OCI-LY7 (cell line): ENCODE data around the gene CCDC81.

Experiments
- EZH2phosphoT487 ChIP-seq: fragments of 200-600 bp; sonication (generic); IDR thresholded peaks from 2 replicates; pipeline ENCODE4 v1.6.1; 2018; ENCODE audit warnings: low read depth, borderline replicate concordance, mild to moderate bottlenecking, mixed run types, antibody characterized with exemption, low read length, moderate library complexity, mixed read lengths
- TF ChIP-seq, protein P1 (sequence below): fragments of 200-600 bp; sonication (generic); conservative IDR thresholded peaks from 2 replicates; pipeline ENCODE4 v1.5.1; 2014; ENCODE audit warnings: mild to moderate bottlenecking, antibody characterized with exemption, low read length, moderate library complexity, mixed read lengths

DNA sequence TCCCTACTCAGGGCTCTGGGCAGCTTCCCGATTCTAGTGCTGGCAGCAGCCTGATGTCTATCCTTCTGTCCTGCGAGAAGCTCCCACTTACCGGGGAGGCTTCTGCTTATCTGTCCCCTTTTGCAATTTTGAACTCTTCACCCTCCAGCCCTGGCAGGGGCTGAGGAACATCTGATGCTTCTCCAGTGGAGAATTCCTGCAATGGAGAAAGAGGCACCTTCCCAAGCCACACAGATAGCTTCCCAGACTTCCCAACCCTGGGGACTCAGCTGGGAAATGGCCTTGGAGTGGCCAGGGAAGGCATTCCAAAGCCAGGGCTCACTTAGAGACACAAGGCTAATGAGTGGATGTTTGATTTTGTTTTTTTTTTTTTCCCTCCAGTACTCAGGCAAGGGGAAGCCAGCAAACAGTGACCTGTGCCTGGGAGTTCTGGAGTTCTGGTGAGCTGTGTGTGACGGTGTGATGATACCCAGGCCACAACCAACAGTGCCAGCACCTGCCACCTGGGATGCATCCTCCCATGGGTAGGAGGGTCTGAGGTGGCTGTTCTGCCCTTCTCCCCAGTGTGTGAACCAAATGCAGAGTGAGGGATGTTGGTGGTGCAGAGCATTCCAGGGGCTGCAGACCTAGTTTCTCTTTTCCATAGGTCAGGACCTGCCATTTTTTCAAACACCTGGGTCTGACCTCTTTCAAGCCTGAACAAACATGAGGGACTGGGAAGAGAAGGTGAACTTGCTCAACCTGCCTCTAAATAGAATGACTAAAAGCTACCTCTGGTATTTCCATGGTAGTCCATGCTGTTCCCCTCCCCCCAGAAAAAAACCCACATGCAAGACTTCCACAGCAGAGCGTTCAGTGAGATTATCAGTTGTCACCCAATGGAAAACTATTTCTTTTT is 95.1 kb downstream of the CCDC81 start:
- TF ChIP-seq, protein P1, sequence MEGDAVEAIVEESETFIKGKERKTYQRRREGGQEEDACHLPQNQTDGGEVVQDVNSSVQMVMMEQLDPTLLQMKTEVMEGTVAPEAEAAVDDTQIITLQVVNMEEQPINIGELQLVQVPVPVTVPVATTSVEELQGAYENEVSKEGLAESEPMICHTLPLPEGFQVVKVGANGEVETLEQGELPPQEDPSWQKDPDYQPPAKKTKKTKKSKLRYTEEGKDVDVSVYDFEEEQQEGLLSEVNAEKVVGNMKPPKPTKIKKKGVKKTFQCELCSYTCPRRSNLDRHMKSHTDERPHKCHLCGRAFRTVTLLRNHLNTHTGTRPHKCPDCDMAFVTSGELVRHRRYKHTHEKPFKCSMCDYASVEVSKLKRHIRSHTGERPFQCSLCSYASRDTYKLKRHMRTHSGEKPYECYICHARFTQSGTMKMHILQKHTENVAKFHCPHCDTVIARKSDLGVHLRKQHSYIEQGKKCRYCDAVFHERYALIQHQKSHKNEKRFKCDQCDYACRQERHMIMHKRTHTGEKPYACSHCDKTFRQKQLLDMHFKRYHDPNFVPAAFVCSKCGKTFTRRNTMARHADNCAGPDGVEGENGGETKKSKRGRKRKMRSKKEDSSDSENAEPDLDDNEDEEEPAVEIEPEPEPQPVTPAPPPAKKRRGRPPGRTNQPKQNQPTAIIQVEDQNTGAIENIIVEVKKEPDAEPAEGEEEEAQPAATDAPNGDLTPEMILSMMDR: no peak
- TF ChIP-seq EZH2phosphoT487: no peak
